Activated CD4-positive, alpha-beta T cell treated with anti-CD3 and anti-CD28 coated beads, Interleukin-2, amount 50 U/mL, for 4 hours (primary cell): ENCODE measurements around the gene DDX56.
"Not testable (repeated sequence)": the region's sequence is repeated elsewhere in the genome, so short reads cannot be mapped to it uniquely, and the experiment has no call there.

ENCODE experiments used
- DNase-seq, 2 experiments: peaks; one replicate each; pipeline ENCODE4 v3.0.0-alpha.2; 2020

The DDX56 gene

GRCh38 chr7:44561962-44562621 is 11.6 kb downstream of the DDX56 start:
- DNase-seq, result no peak

DNA sequence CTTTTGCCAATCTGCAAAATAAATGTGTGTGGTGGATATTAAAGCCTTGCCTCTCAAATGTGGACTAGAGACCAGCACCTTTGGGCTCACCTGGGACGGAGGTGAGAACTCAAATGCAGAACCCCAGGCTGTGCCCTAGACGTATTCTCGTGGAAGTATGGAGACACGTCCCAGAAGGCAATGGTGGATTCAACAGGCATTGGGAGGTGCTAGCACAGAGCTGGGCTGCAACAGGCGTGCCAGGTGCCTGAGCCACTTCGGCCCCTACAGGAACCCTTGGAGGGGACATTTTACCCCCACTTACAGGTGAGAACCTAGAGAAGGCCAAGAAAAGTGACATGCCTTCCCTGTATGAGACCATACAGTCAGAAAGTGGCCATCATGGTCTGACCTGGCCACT is 12.2 kb downstream of the DDX56 start:
- no peak for DNase-seq

- DNase-seq, result no peak
Observed at GRCh38 chr7:44559485-44559884, 14.2 kb downstream of the DDX56 start.

DNA sequence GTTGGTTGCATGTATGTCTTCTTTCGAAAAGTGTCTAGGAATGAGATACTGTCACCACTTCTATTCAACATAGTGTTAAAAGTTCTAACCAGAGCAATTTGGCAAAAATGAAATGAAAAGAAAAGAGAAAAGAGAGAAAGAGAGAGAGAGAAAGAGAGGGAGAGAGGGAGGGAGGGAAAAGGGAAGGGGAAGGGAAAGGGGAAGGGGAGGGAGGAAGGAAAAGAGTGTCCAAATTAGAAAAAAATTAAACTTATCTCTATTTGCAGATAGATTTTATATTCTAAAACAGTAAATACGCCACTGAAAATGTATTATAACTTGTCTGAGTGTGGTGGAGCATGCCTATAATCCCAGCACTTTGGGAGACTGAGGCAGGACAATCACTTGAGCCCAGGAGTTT is 16.2 kb downstream of the DDX56 start:
- no peak for DNase-seq

GRCh38 chr7:44555350-44555749 is 18.4 kb downstream of the DDX56 start:
- DNase-seq, result no peak

- DNase-seq, result not testable (repeated sequence)
Observed at GRCh38 chr7:44552473-44553005, 21.2 kb downstream of the DDX56 start.

DNA sequence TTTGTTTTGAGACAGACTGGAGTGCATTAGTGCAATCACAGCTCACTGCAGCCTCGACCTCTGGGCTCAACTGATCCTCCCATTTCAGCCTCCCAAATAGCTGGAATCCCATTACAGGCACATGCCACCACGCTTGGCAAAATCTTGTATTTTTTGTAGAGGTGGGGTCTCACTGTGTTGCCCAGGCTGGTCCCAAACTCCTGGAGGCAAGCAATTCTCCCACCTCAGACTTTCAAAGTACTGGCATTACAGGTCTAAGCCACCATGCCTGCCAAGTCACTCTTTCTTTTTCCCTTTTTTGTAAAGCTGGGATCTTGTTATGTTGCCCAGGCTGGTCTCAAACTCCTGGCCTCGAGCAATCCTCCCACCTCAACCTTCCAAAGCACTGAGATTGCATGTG is 24.3 kb downstream of the DDX56 start:
- no peak for DNase-seq

DNA sequence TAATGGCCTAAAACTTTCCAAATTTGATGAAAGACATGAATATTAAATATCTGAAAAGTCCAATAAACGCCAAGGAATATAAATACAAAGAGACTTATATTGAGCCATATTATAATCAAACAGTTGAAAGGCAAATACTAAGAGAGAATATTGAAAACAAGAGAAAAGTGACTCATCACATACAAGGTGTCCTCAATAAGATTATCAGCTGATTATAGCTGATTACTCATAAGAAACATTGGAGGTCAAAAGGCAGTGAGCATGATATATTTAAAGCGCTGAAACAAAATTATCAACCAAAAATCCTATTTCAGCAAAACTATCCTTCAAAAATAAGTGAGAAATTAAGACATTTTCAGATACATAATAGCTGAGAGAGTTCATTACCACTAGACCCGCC is 24.8 kb downstream of the DDX56 start:
- DNase-seq, result no peak

GRCh38 chr7:44547536-44548231 is 26.0 kb downstream of the DDX56 start:
- no peak for DNase-seq

GRCh38 chr7:44541876-44542610 is 31.7 kb downstream of the DDX56 start:
- no peak for DNase-seq

DNA sequence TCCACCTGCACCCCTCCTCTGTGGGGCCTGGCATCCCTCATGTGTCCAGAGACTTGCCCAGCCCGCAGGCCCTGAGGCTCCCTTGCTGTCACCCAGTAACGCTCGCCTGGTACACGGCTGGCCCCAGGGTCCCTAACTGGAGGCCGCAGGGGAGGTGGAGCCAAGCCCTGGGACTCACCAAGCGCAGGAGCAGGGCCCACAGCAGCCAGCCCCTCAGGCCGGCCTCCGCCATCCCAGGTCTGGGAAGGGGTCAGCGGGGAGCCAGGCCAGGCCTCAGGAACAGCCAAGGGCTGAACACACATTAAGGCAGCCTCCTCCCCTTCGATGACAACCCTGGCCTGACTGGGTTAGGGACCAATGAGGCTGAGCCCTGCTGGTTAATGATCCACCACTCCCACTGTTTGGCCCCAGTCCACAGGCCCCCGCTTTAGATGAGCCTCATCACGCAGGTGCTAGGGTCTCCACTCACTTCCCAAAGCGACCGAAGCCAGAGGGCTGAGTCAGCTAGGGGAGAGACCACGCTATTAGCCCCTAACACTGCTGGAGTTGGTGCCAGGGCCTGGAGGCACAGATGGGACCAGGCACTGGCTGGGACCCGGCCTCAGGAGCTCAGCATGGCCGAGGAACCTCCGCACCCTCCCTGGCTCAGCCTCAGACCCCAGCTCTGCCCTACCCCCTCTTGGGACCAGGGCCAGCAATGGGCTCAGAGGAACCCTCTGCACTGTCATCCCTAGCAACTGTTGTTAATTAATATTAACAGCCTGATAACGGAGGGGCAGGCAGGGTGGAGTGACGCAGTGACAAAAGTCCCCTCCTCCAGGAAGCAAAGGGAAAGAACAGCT is 32.5 kb downstream of the DDX56 start, which contains the start of gene NPC1L1:
Gene NPC1L1 (minus strand): TSS at position 303 of the 842 bp plus-strand sequence. CDS start 71 bp downstream, at position 232.
- no peak for DNase-seq

GRCh38 chr7:44540592-44541027 is 33.1 kb downstream of the DDX56 start:
- DNase-seq, result no peak

DNA sequence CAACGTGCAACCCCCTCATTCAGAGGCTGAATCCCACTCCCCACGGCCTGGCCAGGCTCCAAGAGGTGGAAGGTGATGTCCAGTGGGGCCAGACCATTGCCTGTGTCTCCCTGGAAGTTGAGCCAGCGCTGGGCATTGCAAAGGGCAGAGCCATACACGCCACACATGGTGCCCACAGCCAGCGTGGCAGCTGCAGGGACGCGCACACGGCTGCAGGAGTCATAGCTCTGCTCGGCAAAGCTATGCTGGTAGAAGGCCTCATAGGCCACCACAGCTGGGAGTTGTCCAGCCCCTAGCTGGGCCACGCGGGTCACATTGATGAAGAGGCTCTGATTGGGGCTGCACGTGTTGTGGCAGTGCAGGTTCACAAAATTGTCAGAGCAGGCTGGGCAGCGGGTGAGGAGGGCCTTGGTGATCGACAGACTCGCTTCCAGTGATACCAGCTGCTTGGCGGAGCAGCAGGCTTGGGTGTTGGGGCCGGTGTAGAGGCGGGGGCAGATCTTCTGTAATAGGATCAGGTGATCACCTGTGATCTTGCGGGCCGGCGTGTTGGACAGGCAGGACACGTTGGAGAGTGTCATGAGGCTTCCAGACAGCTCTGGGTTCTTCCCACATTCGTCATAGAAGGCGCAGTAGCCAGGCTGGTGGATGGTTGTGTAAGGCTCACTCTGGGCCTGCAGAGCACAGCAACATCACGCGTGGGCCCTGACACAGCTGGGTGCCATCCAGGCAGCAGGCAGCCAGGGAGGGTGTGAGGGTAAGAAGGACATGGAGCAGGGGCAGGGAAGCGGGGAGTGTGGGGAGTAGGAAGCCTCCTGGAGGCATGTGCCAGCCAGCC is 33.8 kb downstream of the DDX56 start:
- no peak for DNase-seq

DNA sequence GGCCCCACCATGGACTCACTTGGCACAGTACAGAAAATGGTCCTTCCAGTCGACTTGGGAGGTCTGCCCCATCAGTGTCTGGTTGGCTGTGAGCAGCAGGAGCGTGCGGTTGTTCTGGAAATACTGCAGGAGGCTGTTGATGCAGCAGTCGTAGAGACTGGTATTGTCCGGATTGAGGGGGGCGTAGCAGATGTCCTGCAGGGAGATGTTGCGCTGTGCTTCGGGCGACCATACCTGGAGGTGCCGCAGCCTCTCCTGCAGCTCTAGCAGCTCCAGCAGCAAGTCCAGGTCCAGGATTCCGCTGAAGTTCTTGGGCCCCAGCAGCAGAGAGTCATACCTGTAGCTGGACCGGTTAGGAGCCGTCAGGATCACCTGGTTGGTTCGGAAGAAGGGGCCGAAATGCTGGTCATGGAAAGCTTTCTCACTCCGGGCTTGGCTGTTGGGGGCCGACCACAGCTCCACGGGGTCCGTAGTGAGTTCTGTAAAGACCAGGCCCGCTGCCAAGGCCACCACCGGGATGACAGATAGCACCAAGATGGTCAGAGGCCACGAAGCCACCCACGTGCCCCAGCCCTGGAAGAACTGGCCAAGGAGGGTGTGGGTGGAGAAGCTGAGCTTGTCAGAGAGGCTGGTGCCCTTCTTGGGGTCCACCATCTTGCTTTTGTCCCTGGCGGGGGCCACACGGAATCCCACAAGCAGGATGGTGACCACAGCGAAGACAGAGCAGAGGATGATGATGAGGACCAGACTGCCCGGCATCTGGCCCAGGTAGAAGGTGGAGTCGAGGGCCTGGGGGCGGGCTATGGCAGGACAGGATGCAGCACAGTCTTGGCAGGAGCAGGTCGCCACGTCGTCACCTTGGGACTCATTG is 34.7 kb downstream of the DDX56 start:
- DNase-seq, result no peak

GRCh38 chr7:44538093-44538797 is 35.5 kb downstream of the DDX56 start:
- no peak for DNase-seq

DNA sequence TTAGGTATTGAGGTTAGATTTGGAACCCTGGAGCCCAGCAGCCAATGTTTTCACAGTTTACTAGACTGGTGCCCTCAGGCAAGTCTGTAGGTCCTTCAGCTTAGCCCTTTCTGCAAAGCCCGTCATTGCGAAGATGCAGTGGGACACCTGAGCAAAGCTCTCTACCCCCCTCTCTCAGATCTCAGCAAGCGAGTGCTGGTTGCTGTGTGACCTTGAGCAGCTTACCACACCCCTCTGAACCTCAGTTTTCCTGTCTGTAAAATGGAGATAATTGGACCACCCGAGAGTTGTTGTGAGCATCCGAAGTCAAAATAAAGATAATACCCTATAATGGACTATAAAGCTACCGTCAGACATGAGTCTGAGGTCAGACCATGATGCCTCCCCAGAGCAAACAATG is 36.3 kb downstream of the DDX56 start:
- DNase-seq, result no peak

- DNase-seq, result no peak
Observed at GRCh38 chr7:44536090-44536489, 37.6 kb downstream of the DDX56 start.

GRCh38 chr7:44535348-44536064 is 38.2 kb downstream of the DDX56 start:
- no peak for DNase-seq

- peak; percentile 13 to 15 for DNase-seq
Observed at GRCh38 chr7:44534501-44534900, 39.2 kb downstream of the DDX56 start.
